HepG2 (cell line): ENCODE measurements around the gene CCDC87. TPM values are rescaled to one million over a fixed set of nuclear protein-coding genes. Genes with fewer than 3 reads are reported as not detected.

Experiments
- BRD4 ChIP-seq: sonication (generic); formaldehyde crosslinking; IDR thresholded peaks from 2 replicates; pipeline ENCODE4 v1.4.0; 2020; ENCODE audit warnings: missing genetic modification reagents
- CREB1 ChIP-seq, 2 experiments: fragments of 450-650 bp in 1 of 2; IDR thresholded peaks; 2 replicates each; pipeline ENCODE4 v1.6.1; 2016 to 2017; ENCODE audit warnings: control low read depth in 1 of 2, mild to moderate bottlenecking in 1 of 2, missing compliant biosample characterization in 1 of 2, missing genetic modification characterization in 1 of 2
- FOXO1 ChIP-seq: sonication (generic); formaldehyde crosslinking; IDR thresholded peaks from 2 replicates; pipeline ENCODE4 v1.4.0; 2020; ENCODE audit warnings: missing genetic modification reagents
- JUND ChIP-seq: sonication (generic); formaldehyde crosslinking; IDR thresholded peaks from 2 replicates; pipeline ENCODE4 v1.8.0; 2022; ENCODE audit warnings: mild to moderate bottlenecking, missing genetic modification reagents
- MEF2D ChIP-seq: sonication (generic); formaldehyde crosslinking; IDR thresholded peaks from 2 replicates; pipeline ENCODE4 v1.5.1; 2020; ENCODE audit warnings: mild to moderate bottlenecking, missing genetic modification reagents
- MXI1 ChIP-seq: IDR thresholded peaks from 3 replicates; pipeline ENCODE4 v1.6.1; 2012; ENCODE audit warnings: low read depth, low read length, inconsistent platforms, borderline replicate concordance
- NFIB ChIP-seq: sonication (generic); formaldehyde crosslinking; IDR thresholded peaks from 2 replicates; pipeline ENCODE4 v1.9.0; 2021; ENCODE audit warnings: missing genetic modification reagents, mild to moderate bottlenecking, borderline replicate concordance
- PAX8 ChIP-seq: sonication (generic); formaldehyde crosslinking; IDR thresholded peaks from 2 replicates; pipeline ENCODE4 v1.8.0; 2022; ENCODE audit warnings: mild to moderate bottlenecking, missing genetic modification reagents, borderline replicate concordance
- POLR2A ChIP-seq, 2 experiments: IDR thresholded peaks; 2 replicates each; pipeline ENCODE4 v1.6.1; 2011; ENCODE audit warnings: low read depth in 2 of 2, low read length in 2 of 2, mild to moderate bottlenecking in 1 of 2, moderate library complexity in 1 of 2; ENCODE audit not compliant: insufficient read depth in 1 of 2
- POLR2AphosphoS5 ChIP-seq: IDR thresholded peaks from 2 replicates; pipeline ENCODE4 v1.6.1; 2012; ENCODE audit warnings: low read depth, low read length
- SALL1 ChIP-seq: sonication (generic); formaldehyde crosslinking; IDR thresholded peaks from 2 replicates; pipeline ENCODE4 v1.8.0; 2022; ENCODE audit warnings: mild to moderate bottlenecking, missing genetic modification reagents
- SP5 ChIP-seq: IDR thresholded peaks from 2 replicates; pipeline ENCODE4 v1.6.1; 2016; ENCODE audit warnings: low read depth, borderline replicate concordance
- TBP ChIP-seq: sonication (generic); formaldehyde crosslinking; IDR thresholded peaks from 2 replicates; pipeline ENCODE4 v1.5.0; 2020; ENCODE audit warnings: missing genetic modification reagents
- ZBTB38 ChIP-seq: sonication (generic); formaldehyde crosslinking; IDR thresholded peaks from 2 replicates; pipeline ENCODE4 v1.5.1; 2020; ENCODE audit warnings: mild to moderate bottlenecking, missing genetic modification reagents
- ZNF382 ChIP-seq: sonication (generic); formaldehyde crosslinking; IDR thresholded peaks from 2 replicates; pipeline ENCODE4 v1.5.0; 2020; ENCODE audit warnings: missing genetic modification reagents, mild to moderate bottlenecking, borderline replicate concordance
- ZNF556 ChIP-seq: sonication (generic); formaldehyde crosslinking; IDR thresholded peaks from 2 replicates; pipeline ENCODE4 v1.4.0; 2020; ENCODE audit warnings: mild to moderate bottlenecking, missing genetic modification reagents, borderline replicate concordance
- ZNF562 ChIP-seq: sonication (generic); formaldehyde crosslinking; IDR thresholded peaks from 2 replicates; pipeline ENCODE4 v1.8.0; 2022; ENCODE audit warnings: missing genetic modification reagents, borderline replicate concordance
- ZNF678 ChIP-seq: sonication (generic); formaldehyde crosslinking; IDR thresholded peaks from 2 replicates; pipeline ENCODE4 v1.4.0; 2020; ENCODE audit warnings: mild to moderate bottlenecking, missing genetic modification reagents
- polyA plus RNA-seq, 8 experiments: library from polyadenylated mRNA; depleted of rRNA in 3 of 8; stranded (reverse) in 7 of 8; unstranded in 1 of 8; fragments of >200 nt; fragmentation: Illumina TruSeq in 4 of 8; extraction: Trizol in 4 of 8; gene quantifications; 2 replicates each; pipeline versions ENCODE4 v1.2.1 to v1.2.3, GENCODE V29; 2011 to 2016; ENCODE audit warnings: low read depth in 4 of 8, missing spikeins in 1 of 8, mixed read lengths in 1 of 8; ENCODE audit not compliant: insufficient read depth in 1 of 8
- total RNA-seq, 5 experiments: library from RNA; depleted of rRNA; stranded (reverse); fragments of >200 nt; fragmentation: Illumina TruSeq; extraction: Trizol; gene quantifications; 2 replicates each; pipeline ENCODE4 v1.2.3, GENCODE V29; 2016; ENCODE audit warnings: low read depth in 1 of 5
- TF ChIP-seq, protein P1 (sequence below): sonication (generic); formaldehyde crosslinking; IDR thresholded peaks from 2 replicates; pipeline ENCODE4 v1.9.0; 2021; ENCODE audit warnings: missing genetic modification reagents, mild to moderate bottlenecking, borderline replicate concordance
- TF ChIP-seq, protein P2 (sequence below): sonication (generic); formaldehyde crosslinking; IDR thresholded peaks from 2 replicates; pipeline ENCODE4 v1.5.0; 2020; ENCODE audit warnings: missing genetic modification reagents, mild to moderate bottlenecking, borderline replicate concordance
- TF ChIP-seq, protein P3 (sequence below): sonication (generic); formaldehyde crosslinking; IDR thresholded peaks from 2 replicates; pipeline ENCODE4 v1.8.1; 2023; ENCODE audit warnings: mild to moderate bottlenecking, inconsistent platforms, moderate library complexity, missing genetic modification reagents, borderline replicate concordance
- TF ChIP-seq, protein P4 (sequence below): IDR thresholded peaks from 2 replicates; pipeline ENCODE4 v1.6.1; 2018; ENCODE audit warnings: missing genetic modification reagents, mild to moderate bottlenecking, missing compliant biosample characterization
- TF ChIP-seq, protein P5 (sequence below): sonication (generic); formaldehyde crosslinking; conservative IDR thresholded peaks from 2 replicates; pipeline ENCODE4 v1.4.0; 2020; ENCODE audit warnings: missing genetic modification reagents

The CCDC87 gene
- total and polyA plus RNA-seq, 2 of the 13 experiments (the other 11 are each of a cell fraction or from before 2014, with no cell fraction given): 0.05 to 0.42 TPM

DNA sequence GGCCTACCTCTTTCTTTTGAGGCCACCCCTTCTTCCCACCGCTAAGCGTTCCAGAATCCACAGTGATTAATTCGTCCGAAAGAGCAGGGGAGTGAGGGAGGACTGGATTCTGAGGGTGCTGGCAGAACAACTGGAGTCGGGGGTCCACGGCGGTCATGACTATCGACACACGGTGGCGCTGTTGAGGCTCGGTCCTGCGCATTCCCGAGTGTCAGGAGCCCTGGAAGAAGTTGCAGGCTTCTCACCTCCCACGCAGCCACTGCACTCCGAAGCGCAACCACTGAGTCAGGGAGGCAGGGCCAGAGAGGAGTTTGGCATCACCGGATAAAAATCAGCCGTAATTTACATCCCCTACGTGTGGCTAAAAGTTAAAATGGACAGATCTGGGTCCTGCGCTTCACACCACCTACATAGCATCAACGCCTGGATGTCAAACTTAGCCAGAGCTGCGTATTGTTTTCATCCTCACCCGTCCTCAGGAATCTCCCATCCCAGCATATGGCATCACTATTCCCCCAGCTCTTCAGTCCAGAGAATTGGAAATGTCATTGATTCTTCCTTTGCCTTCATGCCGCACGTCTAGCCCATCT is 13.8 kb downstream of the CCDC87 start (continued):
- TF ChIP-seq SP5 (no peak), PAX8 (CRISPR knock-in tag) (no peak), ZBTB38 (CRISPR knock-in tag) (peak; percentile 16; the same call in 1 of the 2 replicates), SALL1 (CRISPR knock-in tag) (peak; percentile 48), ZNF562 (CRISPR knock-in tag) (no peak), MEF2D (CRISPR knock-in tag) (0 out of 2 replicates have a peak, but pooled peaks have one; percentile 32), POLR2AphosphoS5 (no peak), FOXO1 (no peak), JUND (CRISPR knock-in tag) (no peak), ZNF382 (CRISPR knock-in tag) (no peak), ZNF678 (no peak), BRD4 (CRISPR knock-in tag) (no peak), ZNF556 (CRISPR knock-in tag) (no peak), NFIB (no peak), POLR2A (IDR thresholded peaks at IDR 0.05; ENCODE audit: insufficient read depth in 1 of 2, low read depth in 2 of 2, low read length in 2 of 2) (no peak), CREB1 (IDR thresholded peaks at IDR 0.05) (no peak), CREB1 (CRISPR knock-in tag; IDR thresholded peaks at IDR 0.05) (no peak), TBP (CRISPR knock-in tag) (no peak), MXI1 (peak; percentile 15; the same call in 1 of the 3 replicates)
- TF ChIP-seq, protein P1, sequence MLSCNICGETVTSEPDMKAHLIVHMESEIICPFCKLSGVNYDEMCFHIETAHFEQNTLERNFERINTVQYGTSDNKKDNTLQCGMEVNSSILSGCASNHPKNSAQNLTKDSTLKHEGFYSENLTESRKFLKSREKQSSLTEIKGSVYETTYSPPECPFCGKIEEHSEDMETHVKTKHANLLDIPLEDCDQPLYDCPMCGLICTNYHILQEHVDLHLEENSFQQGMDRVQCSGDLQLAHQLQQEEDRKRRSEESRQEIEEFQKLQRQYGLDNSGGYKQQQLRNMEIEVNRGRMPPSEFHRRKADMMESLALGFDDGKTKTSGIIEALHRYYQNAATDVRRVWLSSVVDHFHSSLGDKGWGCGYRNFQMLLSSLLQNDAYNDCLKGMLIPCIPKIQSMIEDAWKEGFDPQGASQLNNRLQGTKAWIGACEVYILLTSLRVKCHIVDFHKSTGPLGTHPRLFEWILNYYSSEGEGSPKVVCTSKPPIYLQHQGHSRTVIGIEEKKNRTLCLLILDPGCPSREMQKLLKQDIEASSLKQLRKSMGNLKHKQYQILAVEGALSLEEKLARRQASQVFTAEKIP (CRISPR knock-in tag): no peak
- TF ChIP-seq, protein P2, sequence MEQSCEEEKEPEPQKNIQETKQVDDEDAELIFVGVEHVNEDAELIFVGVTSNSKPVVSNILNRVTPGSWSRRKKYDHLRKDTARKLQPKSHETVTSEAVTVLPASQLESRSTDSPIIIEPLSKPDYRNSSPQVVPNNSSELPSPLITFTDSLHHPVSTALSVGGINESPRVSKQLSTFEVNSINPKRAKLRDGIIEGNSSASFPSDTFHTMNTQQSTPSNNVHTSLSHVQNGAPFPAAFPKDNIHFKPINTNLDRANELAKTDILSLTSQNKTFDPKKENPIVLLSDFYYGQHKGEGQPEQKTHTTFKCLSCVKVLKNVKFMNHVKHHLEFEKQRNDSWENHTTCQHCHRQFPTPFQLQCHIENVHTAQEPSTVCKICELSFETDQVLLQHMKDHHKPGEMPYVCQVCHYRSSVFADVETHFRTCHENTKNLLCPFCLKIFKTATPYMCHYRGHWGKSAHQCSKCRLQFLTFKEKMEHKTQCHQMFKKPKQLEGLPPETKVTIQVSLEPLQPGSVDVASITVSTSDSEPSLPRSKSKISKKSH: no peak
- TF ChIP-seq, protein P3, sequence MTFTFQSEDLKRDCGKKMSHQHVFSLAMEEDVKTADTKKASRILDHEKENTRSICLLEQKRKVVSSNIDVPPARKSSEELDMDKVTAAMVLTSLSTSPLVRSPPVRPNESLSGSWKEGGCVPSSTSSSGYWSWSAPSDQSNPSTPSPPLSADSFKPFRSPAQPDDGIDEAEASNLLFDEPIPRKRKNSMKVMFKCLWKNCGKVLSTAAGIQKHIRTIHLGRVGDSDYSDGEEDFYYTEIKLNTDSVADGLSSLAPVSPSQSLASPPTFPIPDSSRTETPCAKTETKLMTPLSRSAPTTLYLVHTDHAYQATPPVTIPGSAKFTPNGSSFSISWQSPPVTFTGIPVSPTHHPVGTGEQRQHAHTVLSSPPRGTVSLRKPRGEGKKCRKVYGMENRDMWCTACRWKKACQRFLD (CRISPR knock-in tag): no peak
- TF ChIP-seq, protein P4, sequence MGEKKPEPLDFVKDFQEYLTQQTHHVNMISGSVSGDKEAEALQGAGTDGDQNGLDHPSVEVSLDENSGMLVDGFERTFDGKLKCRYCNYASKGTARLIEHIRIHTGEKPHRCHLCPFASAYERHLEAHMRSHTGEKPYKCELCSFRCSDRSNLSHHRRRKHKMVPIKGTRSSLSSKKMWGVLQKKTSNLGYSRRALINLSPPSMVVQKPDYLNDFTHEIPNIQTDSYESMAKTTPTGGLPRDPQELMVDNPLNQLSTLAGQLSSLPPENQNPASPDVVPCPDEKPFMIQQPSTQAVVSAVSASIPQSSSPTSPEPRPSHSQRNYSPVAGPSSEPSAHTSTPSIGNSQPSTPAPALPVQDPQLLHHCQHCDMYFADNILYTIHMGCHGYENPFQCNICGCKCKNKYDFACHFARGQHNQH (CRISPR knock-in tag): 0 out of 2 replicates have a peak, but pooled peaks have one; percentile 54
- TF ChIP-seq, protein P5, sequence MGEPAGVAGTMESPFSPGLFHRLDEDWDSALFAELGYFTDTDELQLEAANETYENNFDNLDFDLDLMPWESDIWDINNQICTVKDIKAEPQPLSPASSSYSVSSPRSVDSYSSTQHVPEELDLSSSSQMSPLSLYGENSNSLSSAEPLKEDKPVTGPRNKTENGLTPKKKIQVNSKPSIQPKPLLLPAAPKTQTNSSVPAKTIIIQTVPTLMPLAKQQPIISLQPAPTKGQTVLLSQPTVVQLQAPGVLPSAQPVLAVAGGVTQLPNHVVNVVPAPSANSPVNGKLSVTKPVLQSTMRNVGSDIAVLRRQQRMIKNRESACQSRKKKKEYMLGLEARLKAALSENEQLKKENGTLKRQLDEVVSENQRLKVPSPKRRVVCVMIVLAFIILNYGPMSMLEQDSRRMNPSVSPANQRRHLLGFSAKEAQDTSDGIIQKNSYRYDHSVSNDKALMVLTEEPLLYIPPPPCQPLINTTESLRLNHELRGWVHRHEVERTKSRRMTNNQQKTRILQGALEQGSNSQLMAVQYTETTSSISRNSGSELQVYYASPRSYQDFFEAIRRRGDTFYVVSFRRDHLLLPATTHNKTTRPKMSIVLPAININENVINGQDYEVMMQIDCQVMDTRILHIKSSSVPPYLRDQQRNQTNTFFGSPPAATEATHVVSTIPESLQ (CRISPR knock-in tag): no peak
